ENCODE measurements around the gene GPR39.
"Not testable (repeated sequence)": the region's sequence is repeated elsewhere in the genome, so short reads cannot be mapped to it uniquely, and the experiment has no call there.

GPR39 gene

GRCh38 chr2:132497591-132497990, 81.0 kb downstream of the GPR39 start:
- DNase-seq (ENCODE audit: low read depth) = no peak

- DNase-seq (ENCODE audit: low read depth) = no peak
Observed at GRCh38 chr2:132503701-132504100, 87.1 kb downstream of the GPR39 start.

- DNase-seq (ENCODE audit: low read depth) = no peak
Observed at GRCh38 chr2:132515010-132515409, 98.4 kb downstream of the GPR39 start.

GRCh38 chr2:132517386-132517785, 100.8 kb downstream of the GPR39 start:
- DNase-seq (ENCODE audit: low read depth) = no peak

- no peak for DNase-seq (ENCODE audit: low read depth)
Observed at GRCh38 chr2:132518302-132518701, 101.7 kb downstream of the GPR39 start.

GRCh38 chr2:132519566-132519965, 103.0 kb downstream of the GPR39 start:
- no peak for DNase-seq (ENCODE audit: low read depth)

- no peak for DNase-seq (ENCODE audit: low read depth)
Observed at GRCh38 chr2:132521341-132521740, 104.7 kb downstream of the GPR39 start.

GRCh38 chr2:132522901-132523300, 106.3 kb downstream of the GPR39 start:
- no peak for DNase-seq (ENCODE audit: low read depth)

GRCh38 chr2:132537061-132537460, 120.5 kb downstream of the GPR39 start:
- not testable (repeated sequence) for DNase-seq (ENCODE audit: low read depth)

- DNase-seq (ENCODE audit: low read depth) = no peak
Observed at GRCh38 chr2:132538331-132538855, 121.8 kb downstream of the GPR39 start.

GRCh38 chr2:132540166-132540565, 123.6 kb downstream of the GPR39 start:
- no peak for DNase-seq (ENCODE audit: low read depth)

GRCh38 chr2:132542953-132543569, 126.5 kb downstream of the GPR39 start:
- DNase-seq (ENCODE audit: low read depth) = no peak

GRCh38 chr2:132544006-132544630, 127.5 kb downstream of the GPR39 start:
- DNase-seq (ENCODE audit: low read depth) = no peak

- DNase-seq (ENCODE audit: low read depth) = peak; percentile 58
Observed at GRCh38 chr2:132547090-132547687, 130.6 kb downstream of the GPR39 start.

GRCh38 chr2:132549935-132550670, 133.5 kb downstream of the GPR39 start:
- no peak for DNase-seq (ENCODE audit: low read depth)

GRCh38 chr2:132550946-132551345, 134.3 kb downstream of the GPR39 start:
- DNase-seq (ENCODE audit: low read depth) = no peak

GRCh38 chr2:132557694-132558093, 141.1 kb downstream of the GPR39 start:
- no peak for DNase-seq (ENCODE audit: low read depth)

- DNase-seq (ENCODE audit: low read depth) = no peak
Observed at GRCh38 chr2:132559326-132559725, 142.7 kb downstream of the GPR39 start.

GRCh38 chr2:132559921-132560320, 143.3 kb downstream of the GPR39 start:
- no peak for DNase-seq (ENCODE audit: low read depth)

- DNase-seq (ENCODE audit: low read depth) = no peak
Observed at GRCh38 chr2:132560562-132560961, 144.0 kb downstream of the GPR39 start.

GRCh38 chr2:132562245-132562644, 145.6 kb downstream of the GPR39 start:
- peak; percentile 3 for DNase-seq (ENCODE audit: low read depth)

- no peak for DNase-seq (ENCODE audit: low read depth)
Observed at GRCh38 chr2:132564065-132564464, 147.5 kb downstream of the GPR39 start.

GRCh38 chr2:132566379-132566778, 149.8 kb downstream of the GPR39 start:
- no peak for DNase-seq (ENCODE audit: low read depth)
